Adrenal gland (tissue), 12 donors: ENCODE results near the gene HLA-DQB1. TPM values are rescaled to one million over a fixed set of nuclear protein-coding genes. Genes with fewer than 3 reads are reported as not detected.

ENCODE experiments used
- DNase-seq, 7 donors: peaks; one replicate each; pipeline ENCODE4 v3.0.0-alpha.2; 2019 to 2020
- H3K27ac ChIP-seq, 5 donors: fragments of 200-600 bp; sonication (generic) in 4 of 5; 1 replicate in 3 of 5; 2 replicates in 2 of 5; pipeline versions ENCODE4 v1.5.1 to v1.8.0; 2016 to 2020; ENCODE audit warnings: mild to moderate bottlenecking in 1 of 5
- H3K27me3 ChIP-seq: fragments of 200-600 bp; 2 replicates; pipeline ENCODE4 v1.8.0; 2021
- H3K36me3 ChIP-seq, 2 donors: fragments of 200-600 bp; replicated peaks in 1 of 2; 1 replicate in 1 of 2; 2 replicates in 1 of 2; pipeline versions ENCODE4 v1.5.1 to v1.8.0; 2018 to 2022
- H3K4me1 ChIP-seq, 2 donors: fragments of 200-600 bp; replicated peaks in 1 of 2; 1 replicate in 1 of 2; 2 replicates in 1 of 2; pipeline versions ENCODE4 v1.5.1 to v1.8.0; 2018 to 2021
- H3K4me3 ChIP-seq, 4 donors: fragments of 200-600 bp; sonication (generic) in 3 of 4; one replicate each; pipeline ENCODE4 v1.5.1; 2016 to 2018
- H3K9me3 ChIP-seq, 3 donors: fragments of 200-600 bp; sonication (generic) in 1 of 3; replicated peaks in 1 of 3; 1 replicate in 2 of 3; 2 replicates in 1 of 3; pipeline versions ENCODE4 v1.5.1 to v1.8.0; 2016 to 2021
- CTCF ChIP-seq, 6 experiments: fragments of 450-650 bp in 4 of 6; fragments of 200-600 bp in 2 of 6; sonication (generic) in 1 of 6; IDR thresholded peaks; 1 replicate in 5 of 6; 2 replicates in 1 of 6; pipeline versions ENCODE4 v1.5.1 to v1.8.0; 2016 to 2021; ENCODE audit warnings: antibody characterized with exemption in 6 of 6, mild to moderate bottlenecking in 2 of 6, moderate library complexity in 1 of 6
- POLR2A ChIP-seq, 2 donors: fragments of 450-650 bp; IDR thresholded peaks; one replicate each; pipeline ENCODE4 v1.6.1; 2017; ENCODE audit warnings: antibody characterized with exemption in 2 of 2, mild to moderate bottlenecking in 2 of 2, moderate library complexity in 1 of 2
- WGBS, 4 donors: extraction: QIAGEN DNeasy Blood & Tissue Kit in 2 of 4; methylation state at CpG; one replicate each; pipeline versions ENCODE4 v1.1.5 to v1.1.7; 2013 to 2017; 5-methylcytosine and 5-hydroxymethylcytosine counted together
- intact Hi-C, 2 donors: fragments of 100-400 bp; cut with DNase I; formaldehyde crosslinking; loops; one replicate each; pipeline versions ENCODE4 v1.14.1 to v1.15.0; 2022 to 2023
- polyA plus RNA-seq, 3 donors: library from polyadenylated mRNA; stranded (reverse); fragments of 200-250 nt in 2 of 3; fragments of 350-450 nt in 1 of 3; fragmentation: Illumina TruSeq in 1 of 3; extraction: RNeasy Lipid Tissue Mini Kit (QIAGEN cat#74804) in 1 of 3; gene quantifications; one replicate each; pipeline ENCODE4 v1.2.3, GENCODE V29; 2013 to 2014
- total RNA-seq, 9 donors: library from RNA; depleted of rRNA in 4 of 9; stranded (reverse); fragments of >200 nt in 4 of 9; fragments of 120-200 nt in 1 of 9; fragmentation: NEBNext Ultra II Directional in 1 of 9; extraction: Animal tissue kit (Norgen Biotek cat#: 25700) in 1 of 9; gene quantifications; one replicate each; pipeline versions ENCODE4 v1.1.0 to v1.2.4, GENCODE V29; 2013 to 2023
- donor health status: healthy with polysubstance abuse.
- donor health status: Bipolar disorder and iron deficiency.
- donor health status: DM: yes; HTN: yes; CAD: no.
- donor health status: DM: no; HTN: no; CAD: no.
- donor health status: DM: no; HTN: no; CAD: no.
- donor health status: DM: yes; HTN: yes; CAD: no.

Gene HLA-DQB1
- total and polyA plus RNA-seq, 12 donors, result 1.4 to 208 (median 9.4) TPM

DNA sequence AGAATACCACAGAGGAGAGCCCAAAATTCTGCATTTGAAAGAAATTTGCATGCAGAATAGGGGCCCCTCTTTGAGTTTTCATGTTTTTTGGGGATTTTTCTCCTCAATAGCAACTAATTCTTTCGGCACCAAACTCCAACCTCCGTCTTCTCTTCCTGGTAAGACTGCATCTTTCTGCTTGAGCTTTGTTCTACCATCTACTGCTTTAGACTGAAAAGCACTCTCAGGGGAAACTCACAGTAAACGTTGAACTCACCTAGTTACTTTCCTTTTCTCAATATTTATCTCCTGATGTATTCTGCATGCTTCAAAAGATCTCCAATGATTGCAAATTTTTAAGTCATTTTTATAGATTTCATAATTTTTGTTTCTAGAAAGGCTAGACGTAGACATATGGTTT, 36.9 kb upstream of the HLA-DQB1 start:
- WGBS, 4 donors, result 45 to 72% (median 53%) methylated on average over 4 of the region's 4 CpGs
- no peaks in the 10 kb centered on the region for H3K9me3 ChIP-seq
- no peaks in the 10 kb centered on the region for H3K36me3 ChIP-seq
- H3K27ac ChIP-seq, result no peak overlapping the region
- intact Hi-C loops, result loop anchor here (5.0 kb wide), 2 partner anchors 271 to 286 kb away; no protein-coding TSS in a partner anchor
- TF ChIP-seq POLR2A (IDR thresholded peaks at IDR 0.05), result no peak
- no peak for TF ChIP-seq CTCF (IDR thresholded peaks at IDR 0.05)
- no peak overlapping the region for H3K4me3 ChIP-seq
- H3K4me1 ChIP-seq, result no peaks in the 10 kb centered on the region
- no peak for DNase-seq
- no peaks in the 10 kb centered on the region for H3K27me3 ChIP-seq

DNA sequence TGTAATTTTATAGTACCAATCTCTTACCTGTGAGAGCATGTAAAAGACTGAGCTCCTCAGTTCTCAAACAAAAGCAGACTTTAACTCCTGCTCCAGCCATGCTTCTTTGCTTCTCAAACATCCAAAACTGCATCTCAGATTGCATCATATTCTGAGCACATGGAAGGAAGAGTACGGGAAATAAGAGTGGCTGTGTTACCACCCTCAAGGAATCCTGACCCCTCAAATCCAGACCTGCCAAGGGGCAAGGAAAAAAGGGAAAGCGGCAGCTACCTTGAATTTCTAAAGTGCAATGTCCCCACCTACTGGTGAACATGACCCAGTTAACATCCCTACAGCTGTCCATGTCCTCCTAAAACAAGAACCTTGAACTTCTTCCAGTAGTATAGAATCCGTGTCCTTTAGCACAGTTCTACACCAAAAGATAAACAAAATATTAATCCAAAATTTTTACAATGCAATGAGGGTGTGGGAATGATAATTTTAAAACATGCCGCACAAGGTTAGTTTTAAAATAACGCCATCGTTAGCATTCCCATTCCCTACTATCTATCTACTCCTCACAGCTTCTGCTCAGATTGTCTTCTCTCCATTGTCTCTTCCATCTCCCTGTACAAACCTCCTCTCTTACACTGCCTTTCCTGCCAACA, 34.1 kb upstream of the HLA-DQB1 start:
- TF ChIP-seq POLR2A (IDR thresholded peaks at IDR 0.05), result no peak
- TF ChIP-seq CTCF (IDR thresholded peaks at IDR 0.05), result peak in 5 of 6 experiments; percentile 70 to 77 (median 73)
- intact Hi-C loops, result loop anchor here (5.0 kb wide), 2 partner anchors 268 to 283 kb away; no protein-coding TSS in a partner anchor

DNA sequence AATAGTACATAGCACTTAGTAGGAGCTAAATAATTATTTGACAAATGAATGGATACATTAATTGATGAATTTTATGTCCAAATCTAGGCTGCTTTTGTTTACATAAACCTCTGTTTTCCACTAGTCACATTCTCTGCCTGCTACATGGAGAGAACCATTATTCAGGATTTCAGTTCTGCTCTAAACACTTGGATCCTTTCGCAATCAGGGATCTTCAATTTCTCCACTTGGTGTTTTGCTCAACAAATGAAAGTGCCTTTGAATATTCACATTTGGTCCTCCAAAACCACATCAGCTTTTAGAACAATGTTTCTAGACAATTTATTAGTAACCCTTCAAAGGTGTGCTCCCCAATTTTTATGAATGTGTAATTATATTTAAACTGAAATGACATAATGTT, 30.6 kb upstream of the HLA-DQB1 start:
- H3K4me1 ChIP-seq, result no peaks in the 10 kb centered on the region
- no peak overlapping the region for H3K4me3 ChIP-seq
- H3K27me3 ChIP-seq, result no peaks in the 10 kb centered on the region
- intact Hi-C loops, result loop anchor here in 1 of 2 donors (5.0 kb wide), 1 partner anchor 265 kb away; no protein-coding TSS in a partner anchor
- no peaks in the 10 kb centered on the region for H3K9me3 ChIP-seq
- no peaks in the 10 kb centered on the region for H3K36me3 ChIP-seq
- TF ChIP-seq CTCF (IDR thresholded peaks at IDR 0.05) (no peak), POLR2A (IDR thresholded peaks at IDR 0.05) (no peak)
- no peak overlapping the region for H3K27ac ChIP-seq
- WGBS, 4 donors, result 73 to 81% (median 78%) methylated on average over 1 of the region's 1 CpG
- DNase-seq, result no peak

More for the DNA sequence above, 34.1 kb upstream of the HLA-DQB1 start:
- Histone ChIP-seq H3K36me3 (no peaks in the 10 kb centered on the region), H3K4me3 (no peak overlapping the region), H3K4me1 (no peaks in the 10 kb centered on the region), H3K27me3 (no peaks in the 10 kb centered on the region), H3K9me3 (no peaks in the 10 kb centered on the region), H3K27ac (no peak overlapping the region)
- peak; percentile 32 to 58 (median 49) for DNase-seq
- 7 to 12% (median 11%) methylated on average over 6 of the region's 6 CpGs for WGBS, 4 donors

- Histone ChIP-seq H3K36me3 (no peaks in the 10 kb centered on the region), H3K4me3 (no peak overlapping the region), H3K27ac (no peak overlapping the region), H3K4me1 (no peaks in the 10 kb centered on the region), H3K27me3 (no peaks in the 10 kb centered on the region), H3K9me3 (peaks cover 0 to 8% (median 0%) of the 10 kb centered on the region in 3 donors)
- intact Hi-C loops, result no loop called here
- 0 to 2% (median 0%) methylated on average over 1 of the region's 1 CpG for WGBS, 4 donors
- TF ChIP-seq POLR2A (IDR thresholded peaks at IDR 0.05), result no peak
- peak in 4 of 6 experiments; percentile 26 to 55 (median 34) for TF ChIP-seq CTCF (IDR thresholded peaks at IDR 0.05)
- DNase-seq, result peak in 5 of 7 donors; percentile 10 to 58 (median 31)
Observed at GRCh38 chr6:32692019-32692418, 25.6 kb upstream of the HLA-DQB1 start.
